ENCODE results near the gene LRRK1.

GRCh38 chr15:101003706-101004105 lies 84.5 kb downstream of the LRRK1 start:
- TF ChIP-seq EP300 (IDR thresholded peaks at IDR 0.05; ENCODE audit: low read depth) (no peak), POLR2A (IDR thresholded peaks at IDR 0.05) (no peak), CTCF (IDR thresholded peaks at IDR 0.05) (no peak)

All from transverse colon (tissue), 3 donors.